NK-92 (cell line): ENCODE measurements around the gene A2M.

Experiments
- DNase-seq: peaks from one replicate; lab custom pipeline; 2025; ENCODE audit not compliant: unreplicated experiment; lab: John Stamatoyannopoulos, UW

Gene A2M

GRCh38 chr12:9074484-9075137 is 41.1 kb downstream of the A2M start:
- DNase-seq = no peak

GRCh38 chr12:9073076-9073475 is 42.6 kb downstream of the A2M start:
- DNase-seq = no peak

- no peak for DNase-seq
These were observed 43.2 kb downstream of the A2M start for GRCh38 chr12:9072481-9073038.

GRCh38 chr12:9071969-9072368 is 43.8 kb downstream of the A2M start:
- DNase-seq = no peak

GRCh38 chr12:9071518-9071917 is 44.2 kb downstream of the A2M start:
- DNase-seq = no peak

GRCh38 chr12:9070351-9070750 is 45.4 kb downstream of the A2M start:
- DNase-seq = no peak

- no peak for DNase-seq
These were observed 47.1 kb downstream of the A2M start for GRCh38 chr12:9068600-9068999.

- no peak for DNase-seq
These were observed 47.6 kb downstream of the A2M start for GRCh38 chr12:9068086-9068485.

GRCh38 chr12:9066755-9067423 is 48.8 kb downstream of the A2M start:
- DNase-seq = no peak

- DNase-seq = no peak
These were observed 49.5 kb downstream of the A2M start for GRCh38 chr12:9066183-9066623.

- DNase-seq = no peak
These were observed 50.2 kb downstream of the A2M start for GRCh38 chr12:9065607-9065856.

GRCh38 chr12:9064815-9065606 is 50.7 kb downstream of the A2M start:
- DNase-seq = no peak

GRCh38 chr12:9064201-9064814 is 51.4 kb downstream of the A2M start:
- no peak for DNase-seq

- no peak for DNase-seq
These were observed 63.1 kb downstream of the A2M start for GRCh38 chr12:9052610-9053009.

GRCh38 chr12:9051158-9051550 is 64.6 kb downstream of the A2M start:
- no peak for DNase-seq

GRCh38 chr12:9050521-9051157 is 65.1 kb downstream of the A2M start:
- DNase-seq = no peak

- no peak for DNase-seq
These were observed 66.1 kb downstream of the A2M start for GRCh38 chr12:9049520-9050133.

- DNase-seq = no peak
These were observed 66.8 kb downstream of the A2M start for GRCh38 chr12:9048930-9049329.

GRCh38 chr12:9047105-9047504 is 68.6 kb downstream of the A2M start:
- DNase-seq = no peak

GRCh38 chr12:9043766-9044165 is 72.0 kb downstream of the A2M start:
- DNase-seq = no peak

GRCh38 chr12:9041321-9041720 is 74.4 kb downstream of the A2M start:
- DNase-seq = no peak
